ENCODE data around the gene CC2D2A.

GRCh38 chr4:15493411-15493810, 23.7 kb downstream of the CC2D2A start:
- TF ChIP-seq POLR2AphosphoS5 (IDR thresholded peaks at IDR 0.05) (no peak), CTCF (IDR thresholded peaks at IDR 0.05; ENCODE audit: poor library complexity, severe bottlenecking) (no peak), SMC3 (conservative IDR thresholded peaks at IDR 0.05; ENCODE audit: poor library complexity) (no peak)

Measured in neural cell (in vitro differentiated cells).